Lung (tissue), 12 donors: ENCODE results near the gene SMARCC2. TPM values are rescaled to one million over a fixed set of nuclear protein-coding genes. Genes with fewer than 3 reads are reported as not detected.

ENCODE experiments used
- ATAC-seq: fragments of 200-7000 bp; cut with Tn5 transposase; one replicate; pipeline ENCODE4 v1.9.1; 2020; ENCODE audit warnings: moderate number of reproducible peaks; ENCODE audit not compliant: insufficient read depth, low FRiP score
- DNase-seq, 3 donors: peaks; one replicate each; pipeline ENCODE4 v3.0.0-alpha.2; 2013 to 2017
- H3K27ac ChIP-seq, 2 donors: one replicate each; pipeline ENCODE4 v1.5.1; 2013; ENCODE audit warnings: mild to moderate bottlenecking in 2 of 2, moderate library complexity in 2 of 2, control low read depth in 1 of 2, inconsistent platforms in 1 of 2, low read depth in 1 of 2, low read length in 1 of 2
- H3K27me3 ChIP-seq, 3 donors: one replicate each; pipeline ENCODE4 v1.5.1; 2013; ENCODE audit warnings: low read length in 2 of 3; ENCODE audit not compliant: control insufficient read depth in 3 of 3, insufficient read depth in 3 of 3
- H3K36me3 ChIP-seq, 4 donors: one replicate each; pipeline ENCODE4 v1.5.1; 2013; ENCODE audit warnings: low read length in 4 of 4, mild to moderate bottlenecking in 1 of 4, moderate library complexity in 1 of 4; ENCODE audit not compliant: control insufficient read depth in 4 of 4, insufficient read depth in 4 of 4
- H3K4me1 ChIP-seq, 5 donors: one replicate each; pipeline ENCODE4 v1.5.1; 2013; ENCODE audit warnings: low read length in 5 of 5, mild to moderate bottlenecking in 2 of 5, moderate library complexity in 1 of 5; ENCODE audit not compliant: control insufficient read depth in 5 of 5, insufficient read depth in 5 of 5
- H3K4me3 ChIP-seq: one replicate; pipeline ENCODE4 v1.5.1; 2013; ENCODE audit warnings: mild to moderate bottlenecking, control low read depth, moderate library complexity
- H3K9ac ChIP-seq, 2 donors: one replicate each; pipeline ENCODE4 v1.5.1; 2013; ENCODE audit warnings: low read length in 2 of 2, control low read depth in 1 of 2; ENCODE audit not compliant: insufficient read depth in 1 of 2
- H3K9me3 ChIP-seq, 4 donors: one replicate each; pipeline ENCODE4 v1.5.1; 2013; ENCODE audit warnings: low read length in 3 of 4, mild to moderate bottlenecking in 1 of 4, moderate library complexity in 1 of 4; ENCODE audit not compliant: control insufficient read depth in 4 of 4, insufficient read depth in 3 of 4
- CTCF ChIP-seq: IDR thresholded peaks from 2 replicates; pipeline ENCODE4 v1.5.1; 2012; ENCODE audit warnings: mild to moderate bottlenecking; ENCODE audit errors: control extremely low read depth, extremely low read depth
- WGBS, 2 donors: extraction: QIAGEN DNeasy Blood & Tissue Kit; methylation state at CpG; one replicate each; pipeline ENCODE4 v1.1.7; 2013; 5-methylcytosine and 5-hydroxymethylcytosine counted together
- polyA plus RNA-seq, 2 donors: library from polyadenylated mRNA; stranded (reverse); fragments of 200-250 nt; gene quantifications; one replicate each; pipeline ENCODE4 v1.2.1, GENCODE V29; 2013
- total RNA-seq, 2 donors: library from RNA; depleted of rRNA in 1 of 2; stranded (reverse); fragments of >200 nt in 1 of 2; gene quantifications; one replicate each; pipeline ENCODE4 v1.2.1, GENCODE V29; 2014 to 2021
- donor health status: control.
- donor health status: control.
- donor health status: Bipolar disorder and iron deficiency.
- donor health status: healthy.
- donor health status: DM: yes; HTN: yes; CAD: no.

The SMARCC2 gene
- total and polyA plus RNA-seq, 4 donors = 23.9 to 97.5 (median 47.7) TPM

- no peaks in the 10 kb centered on the region for H3K27me3 ChIP-seq
- TF ChIP-seq CTCF = no peak
- H3K27ac ChIP-seq = no peak overlapping the region
- no peak overlapping the region for H3K4me3 ChIP-seq
- DNase-seq (no peak), ATAC-seq (no peak)
- no peaks in the 10 kb centered on the region for H3K36me3 ChIP-seq
- no peak overlapping the region for H3K9ac ChIP-seq
- peaks cover 0 to 18% (median 3%) of the 10 kb centered on the region in 5 donors for H3K4me1 ChIP-seq
- H3K9me3 ChIP-seq = no peaks in the 10 kb centered on the region
These were observed 3.3 kb upstream of the SMARCC2 start for GRCh38 chr12:56192582-56192981.

DNA sequence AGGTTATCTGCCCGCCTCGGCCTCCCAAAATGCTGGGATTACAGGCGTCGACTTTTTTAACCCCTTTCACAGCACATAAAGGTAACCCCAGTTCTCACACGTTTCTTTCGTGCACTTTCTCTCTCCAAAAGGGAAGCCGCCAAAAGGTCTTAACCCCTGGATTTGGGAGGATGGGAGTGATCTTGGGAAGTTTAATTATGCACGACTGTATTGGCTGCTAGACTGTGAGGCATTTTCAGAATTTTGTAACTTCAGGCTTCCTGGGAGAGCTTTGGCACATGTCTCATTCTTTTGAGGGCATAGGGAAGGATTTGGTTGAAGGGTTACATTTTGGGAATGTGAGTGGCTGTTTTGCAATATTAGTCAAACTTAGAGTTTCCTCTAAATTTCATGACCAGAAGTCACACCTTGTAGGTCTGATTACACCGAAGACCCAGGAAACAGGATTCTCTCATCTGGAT lies 1.4 kb upstream of the SMARCC2 start:
- DNase-seq = peak; percentile 16 to 35 (median 19)
- H3K9ac ChIP-seq = peak overlapping the region; percentile 40 to 86

DNA sequence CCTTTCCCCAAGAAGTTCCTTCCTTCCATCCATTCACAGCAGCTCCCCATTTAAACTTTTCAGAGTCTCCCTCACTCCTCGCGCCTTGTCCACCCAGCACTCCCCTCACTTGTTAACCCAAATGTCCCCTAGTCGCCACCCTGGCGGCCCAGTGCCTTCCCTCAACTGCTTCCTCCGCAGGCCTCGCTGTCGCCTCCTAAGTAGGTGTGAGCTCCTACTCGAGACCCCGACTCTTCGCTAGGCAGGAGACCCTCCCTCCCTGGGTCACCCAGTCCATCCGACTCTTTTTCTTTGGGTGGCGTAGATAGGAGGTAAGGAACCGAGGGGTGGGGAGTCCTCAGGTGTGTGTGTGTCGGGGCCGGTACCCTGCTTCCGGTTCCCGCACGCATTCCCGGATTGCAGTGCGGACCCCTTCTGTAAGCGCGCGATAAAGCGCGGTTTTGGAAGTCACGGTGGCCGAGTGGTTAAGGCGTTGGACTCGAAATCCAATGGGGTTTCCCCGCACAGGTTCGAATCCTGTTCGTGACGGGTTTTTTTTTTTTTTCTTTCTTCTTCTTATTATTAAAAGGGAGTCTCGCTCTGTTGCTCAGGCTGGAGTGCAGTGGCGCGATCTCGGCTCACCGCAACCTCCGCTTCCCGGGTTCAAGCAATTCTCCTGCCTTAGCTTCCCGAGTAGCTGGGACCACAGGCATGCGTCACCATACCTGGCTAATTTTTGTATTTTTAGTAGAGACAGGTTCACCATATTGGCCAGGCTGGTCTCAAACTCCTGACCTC lies 823 bp upstream of the SMARCC2 start:
- peak; percentile 75 for ATAC-seq
- H3K27ac ChIP-seq = peak overlapping the region; percentile 77 to 87
- DNase-seq = peak; percentile 94 to 96 (median 95)
- H3K4me1 ChIP-seq = peaks cover 0 to 22% (median 5%) of the 10 kb centered on the region in 5 donors
- H3K36me3 ChIP-seq = peaks cover 0 to 10% (median 3%) of the 10 kb centered on the region in 4 donors
- H3K27me3 ChIP-seq = no peaks in the 10 kb centered on the region
- H3K9ac ChIP-seq = peak overlapping the region; percentile 77 to 86
- peak overlapping the region; percentile 78 for H3K4me3 ChIP-seq
- TF ChIP-seq CTCF = no peak
- 1% methylated on average over 42 of the region's 42 CpGs for WGBS, 2 donors
- H3K9me3 ChIP-seq = no peaks in the 10 kb centered on the region

More for the DNA sequence above, 1.4 kb upstream of the SMARCC2 start:
- Histone ChIP-seq H3K36me3 (peaks cover 0 to 4% (median 2%) of the 10 kb centered on the region in 4 donors), H3K27ac (peak overlapping the region; percentile 77 to 87), H3K4me1 (peaks cover 0 to 22% (median 5%) of the 10 kb centered on the region in 5 donors), H3K9me3 (no peaks in the 10 kb centered on the region), H3K27me3 (no peaks in the 10 kb centered on the region), H3K4me3 (no peak overlapping the region)
- 19 to 27% methylated on average over 9 of the region's 9 CpGs for WGBS, 2 donors
- no peak for TF ChIP-seq CTCF
- ATAC-seq = no peak
